ENCODE results near the gene TCFL5.

- TF ChIP-seq CTCF (IDR thresholded peaks at IDR 0.05) (no peak), POLR2AphosphoS5 (IDR thresholded peaks at IDR 0.05; ENCODE audit: insufficient read depth in 1 of 2, low read depth in 1 of 2) (no peak), POLR2A (IDR thresholded peaks at IDR 0.05) (no peak)
Observed at GRCh38 chr20:62807444-62808210, 54.0 kb downstream of the TCFL5 start.

All from vagina (tissue), 2 donors.